Measurements from ENCODE around the gene PARK7.

PARK7 gene

DNA sequence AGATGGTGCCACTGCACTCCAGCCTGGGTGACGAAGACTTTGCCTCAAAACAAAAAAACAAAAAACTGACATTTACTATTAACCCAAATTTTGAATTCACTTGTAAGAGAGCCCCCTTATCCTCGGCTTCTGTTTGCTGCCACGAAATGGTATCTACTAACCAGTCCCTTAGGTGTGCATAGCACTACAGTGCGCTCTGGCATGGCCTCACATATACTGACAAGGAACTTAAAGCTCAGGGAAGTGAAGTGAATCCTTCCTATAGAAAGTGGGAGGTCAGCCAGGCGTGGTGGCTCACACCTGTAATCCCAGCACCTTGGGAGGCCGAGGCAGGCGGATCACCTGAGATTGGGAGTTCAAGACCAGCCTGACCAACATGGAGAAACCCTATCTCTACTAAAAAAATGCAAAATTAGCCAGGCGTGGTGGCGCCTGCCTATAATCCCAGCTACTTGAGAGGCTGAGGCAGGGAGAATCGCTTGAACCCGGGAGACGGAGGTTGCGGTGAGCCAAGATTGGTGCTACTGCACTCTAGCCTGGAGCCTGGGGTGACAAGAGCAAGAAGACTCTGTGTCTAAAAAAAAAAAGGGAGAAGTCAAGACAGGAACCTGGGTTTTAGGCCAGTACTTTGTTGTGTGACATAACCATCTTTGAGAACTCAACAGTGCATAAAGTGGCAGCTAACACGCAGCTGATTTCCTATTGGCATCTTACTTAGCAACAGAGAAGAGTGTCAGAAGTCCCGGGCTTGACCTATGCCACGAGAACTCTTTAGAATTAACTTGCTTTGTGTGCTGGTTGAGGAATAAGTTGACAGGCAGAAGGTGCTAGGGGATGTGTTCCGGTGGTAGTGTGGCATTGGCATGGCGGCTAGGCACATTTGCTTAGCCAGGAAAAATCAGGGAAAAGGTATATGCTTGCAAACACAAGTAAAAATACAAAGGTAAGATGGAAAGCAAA is 47.8 kb downstream of the PARK7 start:
- no peak overlapping the region for H3K4me3 ChIP-seq (ENCODE audit: low read depth, low read length)
- ChIA-PET POLR2A (no interaction called here), CTCF (interaction anchor here (1.4 to 12.6 kb wide), 2 partner anchors 22 to 305 kb away, joined by 3 to 321 read pairs; partner anchors contain the start of gene SLC45A1)
- TF ChIP-seq, protein P1, sequence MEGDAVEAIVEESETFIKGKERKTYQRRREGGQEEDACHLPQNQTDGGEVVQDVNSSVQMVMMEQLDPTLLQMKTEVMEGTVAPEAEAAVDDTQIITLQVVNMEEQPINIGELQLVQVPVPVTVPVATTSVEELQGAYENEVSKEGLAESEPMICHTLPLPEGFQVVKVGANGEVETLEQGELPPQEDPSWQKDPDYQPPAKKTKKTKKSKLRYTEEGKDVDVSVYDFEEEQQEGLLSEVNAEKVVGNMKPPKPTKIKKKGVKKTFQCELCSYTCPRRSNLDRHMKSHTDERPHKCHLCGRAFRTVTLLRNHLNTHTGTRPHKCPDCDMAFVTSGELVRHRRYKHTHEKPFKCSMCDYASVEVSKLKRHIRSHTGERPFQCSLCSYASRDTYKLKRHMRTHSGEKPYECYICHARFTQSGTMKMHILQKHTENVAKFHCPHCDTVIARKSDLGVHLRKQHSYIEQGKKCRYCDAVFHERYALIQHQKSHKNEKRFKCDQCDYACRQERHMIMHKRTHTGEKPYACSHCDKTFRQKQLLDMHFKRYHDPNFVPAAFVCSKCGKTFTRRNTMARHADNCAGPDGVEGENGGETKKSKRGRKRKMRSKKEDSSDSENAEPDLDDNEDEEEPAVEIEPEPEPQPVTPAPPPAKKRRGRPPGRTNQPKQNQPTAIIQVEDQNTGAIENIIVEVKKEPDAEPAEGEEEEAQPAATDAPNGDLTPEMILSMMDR (IDR thresholded peaks at IDR 0.05; ENCODE audit: insufficient read depth, low read length, missing control alignments) = no peak
- DNase-seq (ENCODE audit: low read depth, low spot score) = no peak

DNA sequence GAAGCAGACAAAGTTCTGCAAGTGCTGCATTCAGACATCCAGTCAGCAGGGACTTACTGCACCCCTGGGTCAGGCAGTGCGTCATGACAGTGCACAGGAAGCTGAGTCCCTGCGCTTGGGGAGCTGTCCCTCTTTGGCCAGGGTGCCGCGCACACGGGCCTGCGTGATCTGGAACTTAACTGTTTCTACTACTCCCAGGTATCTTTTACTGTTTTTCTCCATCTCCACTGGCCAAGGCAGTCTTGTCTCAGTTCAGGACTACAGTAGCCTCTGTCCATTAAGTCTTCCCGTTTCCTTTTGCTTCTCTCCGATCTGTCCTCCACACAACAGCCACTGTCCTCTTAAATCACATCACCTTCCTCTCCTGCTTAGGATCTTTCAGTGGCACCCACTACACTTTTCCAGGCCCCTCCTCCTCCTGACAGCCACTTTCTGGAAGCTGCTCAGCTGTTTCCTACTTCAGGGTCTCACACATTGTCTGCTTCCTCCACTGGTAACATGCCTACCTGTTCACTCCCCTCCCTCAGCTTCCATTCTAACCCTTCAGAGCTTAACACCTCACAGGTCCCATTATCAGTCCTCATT is 48.7 kb downstream of the PARK7 start:
- ChIA-PET POLR2A (interaction anchor here (0.5 kb wide), 1 partner anchor 340 kb away, joined by 4 read pairs; no protein-coding TSS in a partner anchor), CTCF (interaction anchor here (0.6 to 12.6 kb wide), 4 partner anchors 9 to 978 kb away, joined by 3 to 321 read pairs (median 4); partner anchors contain the start of gene SLC45A1)
- TF ChIP-seq, protein P1 (IDR thresholded peaks at IDR 0.05; ENCODE audit: insufficient read depth, low read length, missing control alignments) = no peak
- DNase-seq (ENCODE audit: low read depth, low spot score) = no peak
- no peak overlapping the region for H3K4me3 ChIP-seq (ENCODE audit: low read depth, low read length)

DNA sequence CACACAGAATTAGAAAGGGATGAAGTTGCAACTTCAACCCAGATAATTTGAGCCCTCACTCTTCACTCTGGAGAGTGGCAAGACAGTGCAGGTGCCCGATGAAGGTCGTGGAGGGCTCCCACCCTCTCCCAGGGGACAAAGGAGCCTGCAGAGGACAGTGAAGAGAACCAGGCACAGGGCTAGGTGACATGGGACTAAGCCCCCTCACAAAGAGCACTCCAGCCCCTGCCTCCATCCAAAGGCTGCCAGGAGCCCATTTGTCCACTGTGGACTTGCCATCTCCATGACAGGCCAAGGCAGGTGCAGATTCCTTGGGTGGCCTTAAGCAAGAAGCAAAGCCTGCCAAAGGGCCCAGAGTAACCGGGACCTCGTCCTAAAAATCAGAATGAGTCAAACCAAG is 49.5 kb downstream of the PARK7 start:
- TF ChIP-seq, protein P1 (IDR thresholded peaks at IDR 0.05; ENCODE audit: insufficient read depth, low read length, missing control alignments) = no peak
- ChIA-PET CTCF (interaction anchor here (0.6 to 12.6 kb wide), 7 partner anchors 9 to 977 kb away, joined by 3 to 321 read pairs (median 96); partner anchors contain the start of gene SLC45A1), POLR2A (interaction anchor here (0.5 kb wide), 1 partner anchor 339 kb away, joined by 4 read pairs; no protein-coding TSS in a partner anchor)
- DNase-seq (ENCODE audit: low read depth, low spot score) = no peak
- H3K4me3 ChIP-seq (ENCODE audit: low read depth, low read length) = no peak overlapping the region

DNA sequence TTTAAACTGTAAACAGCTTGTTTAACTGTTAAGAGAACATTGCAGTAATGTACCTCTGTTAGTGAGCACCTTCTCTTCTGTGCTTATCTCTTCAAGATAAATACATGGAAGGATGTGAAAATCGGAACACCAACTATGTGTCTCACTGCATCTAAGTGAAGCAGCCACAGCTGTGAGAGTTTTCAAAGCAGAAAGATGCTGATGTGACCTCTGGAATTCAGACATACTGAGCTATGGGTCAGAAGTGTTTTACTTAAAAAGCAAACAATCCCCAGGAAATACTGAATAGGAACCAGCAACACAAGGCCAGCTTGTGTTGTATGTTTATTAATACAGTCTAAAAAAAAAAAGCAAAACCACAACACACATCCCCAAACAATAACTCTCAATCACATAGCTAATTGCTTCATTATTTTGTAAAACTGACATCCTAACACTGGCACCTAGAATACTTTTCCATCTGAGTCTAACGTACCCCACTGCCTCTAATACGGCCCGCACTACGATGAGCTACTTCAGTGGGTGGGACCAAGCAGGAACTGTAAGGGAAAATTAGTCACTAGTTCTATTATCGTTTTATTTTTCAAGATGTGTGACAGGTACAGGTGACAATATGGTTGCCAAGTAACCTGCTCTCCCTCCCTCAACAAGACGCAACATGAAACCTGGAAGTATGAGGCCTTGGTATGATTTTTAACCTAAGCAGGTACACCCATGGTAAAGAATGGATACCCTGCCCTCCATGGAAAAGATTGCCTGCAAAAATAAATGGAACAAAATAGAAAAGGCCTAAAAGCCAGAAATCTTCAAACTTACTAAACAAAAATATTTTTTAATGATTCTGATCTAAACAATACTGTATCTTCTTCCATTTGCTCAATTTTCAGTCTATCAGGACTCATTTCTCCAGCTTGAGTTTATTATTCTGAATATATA is 50.7 kb downstream of the PARK7 start:
- ChIA-PET CTCF (interaction anchor here (0.9 to 12.6 kb wide), 7 partner anchors 11 to 337 kb away, joined by 3 to 321 read pairs (median 96); partner anchors contain the start of gene SLC45A1), POLR2A (interaction anchor here (0.6 to 1.0 kb wide), 2 partner anchors 14 to 79 kb away, joined by 3 to 4 read pairs; partner anchors contain the start of gene ERRFI1)
- no peak overlapping the region for H3K4me3 ChIP-seq (ENCODE audit: low read depth, low read length)
- no peak for DNase-seq (ENCODE audit: low read depth, low spot score)
- TF ChIP-seq, protein P1 (IDR thresholded peaks at IDR 0.05; ENCODE audit: insufficient read depth, low read length, missing control alignments) = no peak

DNA sequence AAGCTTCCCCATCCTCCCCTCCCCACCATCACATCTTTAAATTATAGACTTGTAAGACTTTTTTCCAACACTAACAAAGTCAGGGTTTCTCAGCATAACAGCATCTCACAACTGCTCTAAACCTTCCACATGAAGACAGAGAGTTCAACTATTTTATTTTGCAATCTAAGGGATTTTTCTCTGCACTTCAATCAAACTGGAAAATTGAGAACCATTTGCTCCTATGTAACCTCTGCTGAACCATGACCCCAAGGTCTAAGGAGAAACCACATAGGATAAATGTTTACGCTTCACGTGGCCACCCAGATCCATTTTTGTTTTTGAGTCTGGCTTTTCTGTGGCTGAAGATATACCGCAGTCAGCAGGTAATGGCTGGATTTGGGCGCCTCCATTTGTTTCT is 51.4 kb downstream of the PARK7 start:
- CTCF ChIA-PET = interaction anchor here (1.7 to 12.6 kb wide), 6 partner anchors 10 to 336 kb away, joined by 6 to 321 read pairs (median 102); partner anchors contain the start of gene SLC45A1
- POLR2A ChIA-PET = no interaction called here
- TF ChIP-seq, protein P1 (IDR thresholded peaks at IDR 0.05; ENCODE audit: insufficient read depth, low read length, missing control alignments) = no peak

More for the DNA sequence above, 51.4 kb downstream of the PARK7 start:
- no peak overlapping the region for H3K4me3 ChIP-seq (ENCODE audit: low read depth, low read length)
- no peak for DNase-seq (ENCODE audit: low read depth, low spot score)

Measured in AG04449 (cell line).